C4-2B (cell line): ENCODE data around the gene CARMIL1.

ENCODE experiments used
- H3K27ac ChIP-seq: fragments of 450-650 bp; 2 replicates; pipeline ENCODE4 v1.5.1; 2017
- CTCF ChIP-seq: fragments of 450-650 bp; conservative IDR thresholded peaks from 2 replicates; pipeline ENCODE4 v1.5.1; 2017; ENCODE audit warnings: mild to moderate bottlenecking
- ZFX ChIP-seq: fragments of 450-650 bp; IDR thresholded peaks from 2 replicates; pipeline ENCODE4 v1.6.1; 2017

Gene CARMIL1

GRCh38 chr6:25309886-25310285, 30.7 kb downstream of the CARMIL1 start:
- H3K27ac ChIP-seq: no peak overlapping the region
- TF ChIP-seq ZFX (no peak), CTCF (no peak)

GRCh38 chr6:25311331-25311840, 32.2 kb downstream of the CARMIL1 start:
- H3K27ac ChIP-seq: no peak overlapping the region
- TF ChIP-seq ZFX (no peak), CTCF (no peak)

- TF ChIP-seq ZFX: no peak
- no peak for TF ChIP-seq CTCF
- H3K27ac ChIP-seq: no peak overlapping the region
Observed at GRCh38 chr6:25312034-25312620, 33.0 kb downstream of the CARMIL1 start.

- H3K27ac ChIP-seq: no peak overlapping the region
- TF ChIP-seq CTCF: peak; percentile 7; the same call in 1 of the 2 replicates
- no peak for TF ChIP-seq ZFX
Observed at GRCh38 chr6:25312703-25313102, 33.5 kb downstream of the CARMIL1 start.

GRCh38 chr6:25314509-25315175, 35.5 kb downstream of the CARMIL1 start:
- no peak for TF ChIP-seq ZFX
- no peak for TF ChIP-seq CTCF
- no peak overlapping the region for H3K27ac ChIP-seq

- no peak overlapping the region for H3K27ac ChIP-seq
- TF ChIP-seq ZFX (no peak), CTCF (no peak)
Observed at GRCh38 chr6:25315194-25316177, 36.3 kb downstream of the CARMIL1 start.
